Stimulated activated CD4-positive, alpha-beta T cell treated with anti-CD3 and anti-CD28 coated beads, Interleukin-12 subunit alpha, Interleukin-12 subunit beta, amount 100 ng/mL, for 48 hours (primary cell): ENCODE results near the gene RFNG.

ENCODE experiments used
- DNase-seq, 3 donors: peaks; one replicate each; pipeline ENCODE4 v3.0.0-alpha.2; 2020; ENCODE audit warnings: low read depth in 2 of 3, low spot score in 1 of 3

RFNG gene

GRCh38 chr17:82029990-82030469, 21.6 kb downstream of the RFNG start:
- no peak for DNase-seq

DNA sequence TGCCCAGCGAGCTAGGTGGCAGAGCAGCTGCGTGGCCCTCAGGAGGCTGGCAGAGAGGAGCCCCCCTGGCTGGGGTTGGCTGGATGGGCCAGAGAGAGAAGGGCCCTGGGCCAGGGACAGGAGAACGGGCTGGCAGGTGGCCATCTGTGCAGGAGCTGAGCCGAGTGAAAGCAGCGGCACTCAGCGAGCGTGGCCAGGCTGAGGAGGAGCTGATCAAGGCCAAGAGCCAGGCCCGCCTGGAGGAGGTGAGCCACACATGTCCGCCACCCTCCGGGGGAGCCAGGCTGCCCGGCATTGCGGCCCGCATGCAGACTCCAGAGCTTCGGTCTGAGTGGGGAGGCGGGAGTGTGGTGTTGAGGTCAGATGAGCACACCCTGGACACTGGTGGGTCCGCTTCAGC, 22.2 kb downstream of the RFNG start:
- DNase-seq: no peak

DNA sequence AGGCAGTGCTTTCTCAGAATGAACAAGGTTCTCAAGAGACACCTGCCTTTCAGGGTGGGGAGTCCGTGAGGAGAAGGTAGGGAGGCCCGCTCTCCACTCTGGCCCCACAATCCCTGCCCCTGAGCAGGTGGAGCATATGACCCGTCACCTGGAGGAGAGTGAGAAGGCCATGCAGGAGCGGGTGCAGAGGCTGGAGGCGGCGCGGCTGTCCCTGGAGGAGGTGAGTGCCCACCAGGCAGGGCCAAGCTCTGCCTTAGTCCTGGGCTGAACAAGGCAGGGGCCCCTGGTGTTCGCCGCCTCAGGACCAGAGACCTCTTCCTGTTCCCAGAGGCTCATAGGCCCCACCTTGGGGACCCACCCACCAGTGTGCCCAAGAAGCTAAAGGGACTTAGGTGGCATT, 22.6 kb downstream of the RFNG start:
- DNase-seq: no peak

GRCh38 chr17:82028246-82028645, 23.4 kb downstream of the RFNG start:
- DNase-seq: no peak

GRCh38 chr17:82025401-82026107, 26.1 kb downstream of the RFNG start:
- no peak for DNase-seq

GRCh38 chr17:82024859-82025258, 26.8 kb downstream of the RFNG start:
- DNase-seq: no peak

- no peak for DNase-seq
These were observed 28.0 kb downstream of the RFNG start for GRCh38 chr17:82023447-82024241.

GRCh38 chr17:82022981-82023446, 28.6 kb downstream of the RFNG start, which contains the start of gene LRRC45:
Gene LRRC45 (plus strand): TSS chr17:82023305. CDS start chr17:82023644, 339 bp downstream.
- DNase-seq: peak; percentile 99 to 100 (median 100)

GRCh38 chr17:82022310-82022980, 29.2 kb downstream of the RFNG start, which contains the start of gene CENPX:
Gene CENPX (minus strand): TSS chr17:82022878. CDS start chr17:82022861, 17 bp downstream.
- peak in 1 of 3 donors; percentile 15 for DNase-seq

GRCh38 chr17:82021900-82022309, 29.7 kb downstream of the RFNG start:
- DNase-seq: no peak

DNA sequence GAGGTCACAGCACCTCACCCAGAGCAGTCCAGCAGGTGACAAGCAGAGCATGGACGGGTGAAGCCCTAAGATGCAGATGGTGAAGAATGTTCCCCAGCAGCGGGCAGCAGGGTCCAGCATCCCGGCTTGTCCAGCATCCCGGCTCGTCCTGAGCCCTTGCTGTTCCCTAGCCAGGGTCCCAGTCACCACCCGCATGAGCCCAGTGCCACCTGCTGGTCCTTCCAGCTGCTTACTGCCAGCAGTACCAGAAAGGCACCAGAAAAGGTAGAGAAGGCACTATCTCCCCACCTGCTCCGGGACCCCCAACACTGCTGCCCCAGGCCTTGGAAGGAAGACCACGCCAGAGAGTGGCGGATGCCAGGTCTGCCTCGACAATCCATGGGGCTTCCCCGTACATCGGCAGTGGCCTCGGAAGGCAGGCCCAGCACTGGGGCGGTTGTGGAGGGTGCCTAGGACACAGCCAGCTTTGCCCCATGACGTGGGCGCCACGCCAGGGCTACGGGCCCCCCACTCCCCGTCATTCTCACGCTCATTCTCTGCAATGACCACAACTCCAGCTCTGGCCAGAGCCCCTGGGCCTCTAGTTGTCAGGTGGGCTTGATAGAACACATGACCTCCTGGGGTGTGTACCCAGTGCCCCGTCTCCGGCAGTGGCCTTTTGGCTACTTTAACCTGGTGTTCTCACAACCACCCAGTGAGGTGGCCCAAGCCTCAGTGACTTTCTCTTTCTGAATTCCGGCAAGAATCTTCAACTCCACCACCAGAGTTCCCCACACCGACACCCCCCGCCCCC, 30.3 kb downstream of the RFNG start:
- DNase-seq: peak in 2 of 3 donors; percentile 46 to 53

DNA sequence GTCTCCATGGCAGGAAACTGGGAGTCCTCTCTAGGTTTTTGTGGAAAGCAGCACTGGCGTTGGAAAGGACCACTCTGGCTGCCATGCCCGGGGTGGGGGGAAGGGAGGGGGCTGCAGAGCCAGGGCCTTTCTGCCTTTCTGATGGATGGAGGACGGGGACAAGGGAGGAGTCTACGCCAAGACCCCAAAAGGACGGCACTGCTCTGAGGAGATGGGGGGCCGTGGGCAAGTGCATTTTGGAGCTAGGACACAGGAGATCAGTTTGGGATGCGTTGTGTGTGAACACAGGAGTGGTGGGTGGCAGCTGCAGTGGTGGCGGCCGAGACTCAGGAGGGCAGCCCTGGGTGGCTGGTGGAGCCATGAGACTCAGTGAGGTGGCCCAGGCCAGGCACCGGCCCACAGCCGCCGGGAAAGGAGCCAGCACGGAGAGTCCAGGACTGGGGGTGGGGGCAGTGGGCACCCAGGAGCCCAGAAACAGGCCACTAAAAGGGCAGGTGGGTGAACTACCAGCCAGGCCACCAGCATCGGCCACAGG, 31.0 kb downstream of the RFNG start:
- DNase-seq: no peak

DNA sequence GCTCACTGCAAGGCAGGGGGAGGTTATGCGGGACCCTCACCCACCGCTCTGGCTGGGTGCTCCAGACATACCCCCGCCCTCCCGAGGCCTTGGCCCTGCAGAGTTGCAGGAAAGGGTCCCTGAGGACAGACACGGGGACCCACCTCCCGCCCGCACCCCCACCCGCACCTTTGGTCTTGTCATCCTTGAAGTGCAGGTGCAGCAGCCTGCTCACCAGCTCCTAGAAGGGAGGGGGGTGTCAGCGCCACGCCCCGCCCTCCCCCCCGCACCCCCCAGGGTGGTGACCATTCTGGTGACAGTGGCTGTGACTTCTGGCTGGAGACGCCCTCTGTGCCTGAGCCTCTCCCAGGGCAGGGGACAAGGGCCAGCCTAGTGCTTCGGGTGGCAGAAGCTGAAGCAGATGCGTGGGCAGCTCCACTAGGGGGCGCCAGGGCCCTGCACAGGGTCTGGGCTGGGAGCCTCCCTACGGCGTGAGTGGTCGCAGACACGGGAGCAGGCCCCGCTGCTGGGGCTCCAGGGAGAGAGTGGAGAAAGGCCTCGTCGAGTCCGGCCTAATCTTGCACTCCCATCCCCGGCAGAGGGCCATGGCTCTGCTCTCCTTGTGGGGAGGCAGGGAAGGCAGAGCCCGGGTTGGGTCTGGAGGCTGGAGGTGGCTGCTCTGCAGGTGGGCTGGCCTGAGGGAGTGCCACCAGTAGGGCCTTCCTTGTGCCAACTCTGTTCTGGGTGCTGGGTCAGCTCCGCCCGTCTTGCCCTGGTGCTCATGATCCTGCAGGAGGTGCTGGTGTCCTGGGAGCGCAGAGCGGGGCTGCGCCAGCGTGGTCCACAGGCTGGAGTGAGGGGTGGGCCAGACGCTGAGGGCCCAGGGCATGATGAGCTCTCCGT, 31.7 kb downstream of the RFNG start:
- DNase-seq: peak in 2 of 3 donors; percentile 68

- DNase-seq: no peak
These were observed 32.5 kb downstream of the RFNG start for GRCh38 chr17:82018989-82019689.

GRCh38 chr17:82018152-82018988, 33.2 kb downstream of the RFNG start:
- no peak for DNase-seq

- DNase-seq: no peak
These were observed 33.9 kb downstream of the RFNG start for GRCh38 chr17:82017612-82018151.

- no peak for DNase-seq
These were observed 34.6 kb downstream of the RFNG start for GRCh38 chr17:82016875-82017459.
